HFF-Myc (cell line): ENCODE results near the gene LRRC56.

Experiments used
- DNase-seq: peaks from one replicate; pipeline ENCODE4 v3.0.0-alpha.2; 2011; ENCODE audit warnings: low read depth; ENCODE audit errors: extremely low read depth
- H3K4me3 ChIP-seq: replicated peaks from 2 replicates; pipeline ENCODE4 v1.5.1; 2011; ENCODE audit warnings: low read depth, mild to moderate bottlenecking, control low read depth, low read length
- CTCF ChIP-seq: IDR thresholded peaks from 2 replicates; pipeline ENCODE4 v1.5.1; 2012; ENCODE audit warnings: mild to moderate bottlenecking, low read depth, low read length, control low read depth; ENCODE audit errors: missing control alignments

Gene LRRC56

DNA sequence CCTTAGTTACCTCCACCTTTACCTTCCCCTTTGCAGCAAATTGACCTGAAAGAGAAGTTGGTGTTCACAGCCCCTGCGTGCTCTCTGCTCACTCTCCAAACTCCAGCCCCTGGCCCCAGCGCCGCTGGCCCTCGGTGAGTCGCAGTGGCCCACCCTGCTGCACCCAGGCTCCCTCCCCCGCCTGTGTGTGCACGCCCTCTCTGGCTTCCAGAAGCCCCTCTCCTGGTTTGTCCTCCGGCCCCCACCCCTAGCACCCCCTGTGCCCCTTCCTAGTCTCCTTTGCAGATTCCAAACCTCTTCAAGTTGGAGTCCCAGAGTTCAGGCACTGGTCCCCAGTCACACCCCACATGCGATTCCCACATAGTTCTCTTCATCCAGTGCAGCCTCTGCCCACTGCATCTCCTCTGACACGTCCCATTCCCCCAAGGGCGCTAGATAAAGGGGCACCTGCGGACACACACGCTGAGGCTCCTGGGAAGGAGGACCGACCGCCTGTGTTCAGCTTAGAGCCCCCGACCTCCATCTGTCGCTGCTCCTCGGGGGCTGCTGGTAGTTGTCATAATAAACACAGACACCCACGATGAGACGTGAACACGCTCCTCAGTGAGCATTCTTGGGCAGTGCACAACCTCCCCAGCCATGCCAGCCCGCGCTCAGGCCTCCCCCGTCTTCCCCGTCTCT is 37.4 kb downstream of the LRRC56 start:
- no peak for TF ChIP-seq CTCF
- DNase-seq = no peak
- H3K4me3 ChIP-seq = peak overlapping the region; percentile 56

DNA sequence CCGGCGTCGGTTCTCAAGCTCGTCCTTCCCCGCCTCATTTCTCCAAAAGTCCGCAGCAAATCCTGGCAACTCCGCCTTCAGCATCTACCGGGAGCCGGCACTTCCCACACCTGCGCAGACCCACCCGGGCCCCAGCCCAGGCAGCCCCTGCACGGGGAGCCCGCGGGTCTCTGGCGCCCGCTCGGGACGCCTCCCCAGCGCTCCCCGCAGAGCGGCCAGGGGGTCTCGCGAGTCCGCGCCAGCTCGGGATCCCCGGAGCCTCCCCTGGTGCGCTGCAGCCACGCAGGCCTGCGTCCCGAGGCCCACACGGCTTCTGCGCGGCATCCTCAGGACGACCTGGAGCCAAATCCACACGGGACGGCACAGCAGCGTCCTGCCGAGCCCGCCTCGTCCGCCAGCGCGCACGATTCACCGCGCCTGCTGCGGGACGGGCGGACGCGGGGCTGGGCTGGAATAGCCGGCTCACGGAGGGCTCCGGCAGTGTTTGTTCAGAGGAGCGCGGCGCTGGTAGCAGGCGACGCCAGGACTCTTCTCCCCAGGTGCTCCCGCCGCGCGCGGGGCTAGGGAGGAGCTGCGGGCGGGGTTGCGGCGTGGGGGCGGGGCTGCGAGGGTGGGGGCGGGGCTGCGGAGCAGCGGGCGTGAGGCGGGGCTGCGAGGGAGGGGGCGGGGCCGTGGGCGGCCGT is 38.1 kb downstream of the LRRC56 start:
- TF ChIP-seq CTCF = no peak
- DNase-seq = no peak
- peak overlapping the region; percentile 56 for H3K4me3 ChIP-seq

DNA sequence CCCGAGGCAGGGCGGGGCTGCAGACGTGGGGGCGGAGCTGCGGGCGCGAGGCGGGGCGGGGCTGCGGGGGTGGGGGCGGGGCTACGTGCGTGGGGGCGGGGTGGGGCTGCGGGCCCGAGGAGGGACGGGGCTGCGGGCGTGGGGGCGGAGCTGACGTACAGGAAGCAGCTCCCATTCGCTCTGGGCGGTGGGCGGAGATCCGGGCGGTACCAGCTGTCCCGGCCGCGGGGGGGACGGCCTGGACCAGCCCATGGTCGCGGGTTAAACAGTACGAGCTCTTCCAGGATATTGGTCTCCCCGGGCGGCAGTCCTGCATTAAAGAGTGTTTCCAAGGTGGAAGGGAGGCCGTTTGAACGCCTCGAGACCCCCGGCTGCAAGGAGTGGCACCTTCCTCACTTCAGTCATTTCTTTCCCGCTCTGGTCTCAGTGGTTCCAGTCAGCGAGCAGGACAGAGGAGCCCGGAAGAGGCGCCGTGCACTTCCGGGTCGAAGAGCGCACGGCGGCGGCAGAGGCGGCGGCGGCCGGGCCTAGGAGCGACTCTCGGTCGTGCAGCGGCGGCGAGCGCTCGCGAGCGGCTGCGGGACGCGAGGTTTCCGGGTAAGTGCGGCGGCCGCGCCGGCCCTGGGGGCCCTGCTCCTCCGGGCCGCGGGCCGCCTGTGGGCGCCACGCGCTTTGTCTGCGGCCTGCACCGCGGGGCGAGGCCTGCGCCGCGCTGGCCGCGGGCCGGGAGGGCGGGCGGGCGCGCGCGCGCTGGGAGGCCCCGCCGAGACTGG is 38.9 kb downstream of the LRRC56 start, which contains the start of gene PHRF1:
Gene PHRF1 (plus strand): TSS at position 475 of the 773 bp plus-strand sequence. CDS start 5,043 bp downstream, outside the sequence.
- no peak for TF ChIP-seq CTCF
- peak within 1 kb of the TSS; percentile 91 for H3K4me3 ChIP-seq
- peak; percentile 77 for DNase-seq

- no peak for TF ChIP-seq CTCF
- H3K4me3 ChIP-seq = peak overlapping the region; percentile 91
- DNase-seq = no peak
Measured at GRCh38 chr11:576811-577610, 39.7 kb downstream of the LRRC56 start.

GRCh38 chr11:577611-577894 is 40.2 kb downstream of the LRRC56 start:
- TF ChIP-seq CTCF = no peak
- H3K4me3 ChIP-seq = peak overlapping the region; percentile 91
- DNase-seq = no peak

- no peak for DNase-seq
- TF ChIP-seq CTCF = no peak
- peak overlapping the region; percentile 91 for H3K4me3 ChIP-seq
Measured at GRCh38 chr11:578276-579035, 41.1 kb downstream of the LRRC56 start.
